Measurements from ENCODE around the gene PGBD5. TPM values are rescaled to one million over a fixed set of nuclear protein-coding genes. Genes with fewer than 3 reads are reported as not detected.

Gene PGBD5
- polyA plus RNA-seq, 1 donor (not counting 4 experiments of a cell fraction or from before 2014, with no cell fraction given) = 0.28 TPM

DNA sequence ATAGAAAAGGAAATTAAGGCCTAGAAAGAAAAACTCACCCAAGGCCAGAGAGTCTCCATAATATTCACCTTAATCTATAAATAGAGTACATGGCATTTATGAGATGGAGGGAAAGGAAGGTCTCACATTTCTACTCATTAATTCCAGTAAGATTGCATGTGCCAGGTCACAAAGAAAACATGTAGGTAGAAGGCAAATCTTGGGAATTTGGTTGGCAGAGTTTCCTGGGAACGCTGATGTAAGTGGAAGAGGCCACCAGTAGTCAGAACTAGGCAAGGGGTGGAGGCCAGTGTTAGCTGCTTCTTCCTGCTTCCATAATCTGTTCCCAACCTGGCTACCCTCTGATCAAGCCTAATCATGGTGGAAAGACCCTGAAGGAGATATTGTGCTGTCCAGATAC is 29.2 kb upstream of the PGBD5 start:
- FAIRE-seq (no peak), DNase-seq (ENCODE audit: low read depth, low spot score) (no peak)
- Histone ChIP-seq H3K27ac (ENCODE audit: control insufficient read depth, insufficient read depth, low read length) (no peak overlapping the region), H3K27me3 (ENCODE audit: control insufficient read depth, extremely low read depth, insufficient read depth, low read length) (no peaks in the 10 kb centered on the region), H2AFZ (ENCODE audit: control insufficient read depth, low read length) (no peak overlapping the region), H3K9me1 (ENCODE audit: control insufficient read depth, extremely low read depth, insufficient read depth, low read length) (no peaks in the 10 kb centered on the region), H3K9ac (ENCODE audit: control insufficient read depth, extremely low read depth, insufficient read depth, low read length) (no peak overlapping the region), H3K9me3 (ENCODE audit: control insufficient read depth, low read depth, low read length) (no peaks in the 10 kb centered on the region), H4K20me1 (ENCODE audit: control insufficient read depth, extremely low read depth, insufficient read depth, low read length) (no peaks in the 10 kb centered on the region), H3K79me2 (ENCODE audit: control insufficient read depth, insufficient read depth, low read length) (no peaks in the 10 kb centered on the region), H3K4me2 (ENCODE audit: control insufficient read depth, extremely low read depth, insufficient read depth, low read depth, low read length) (no peak overlapping the region), H3K36me3 (ENCODE audit: control insufficient read depth in 2 of 2, extremely low read depth in 1 of 2, insufficient read depth in 2 of 2, low read length in 2 of 2) (no peaks in the 10 kb centered on the region), H3K4me3 (ENCODE audit: control insufficient read depth in 2 of 3, extremely low read depth in 1 of 3, insufficient read depth in 2 of 3, low read depth in 1 of 3, low read length in 3 of 3) (no peak overlapping the region), H3K4me1 (ENCODE audit: control insufficient read depth, extremely low read depth, insufficient read depth, low read length) (no peaks in the 10 kb centered on the region)
- dilution Hi-C loops (cut with MboI; ENCODE audit: extremely low pct_ligation_motif_present, low sequenced_read_pairs) = no loop called here
- no peak for TF ChIP-seq CTCF (optimal IDR thresholded peaks at IDR 0.05 in 1 of 3, IDR thresholded peaks at IDR 0.05 in 1 of 3, conservative IDR thresholded peaks at IDR 0.05 in 1 of 3; ENCODE audit: extremely low read depth in 1 of 3, insufficient read depth in 2 of 3, low read length in 3 of 3)
- TF ChIP-seq EZH2 (IDR thresholded peaks at IDR 0.05; ENCODE audit: low read length) = no peak

- Histone ChIP-seq H3K9ac (ENCODE audit: control insufficient read depth, extremely low read depth, insufficient read depth, low read length) (no peak overlapping the region), H3K9me3 (ENCODE audit: control insufficient read depth, low read depth, low read length) (no peaks in the 10 kb centered on the region), H3K4me1 (ENCODE audit: control insufficient read depth, extremely low read depth, insufficient read depth, low read length) (no peaks in the 10 kb centered on the region), H3K27me3 (ENCODE audit: control insufficient read depth, extremely low read depth, insufficient read depth, low read length) (no peaks in the 10 kb centered on the region), H3K4me3 (ENCODE audit: control insufficient read depth in 2 of 3, extremely low read depth in 1 of 3, insufficient read depth in 2 of 3, low read depth in 1 of 3, low read length in 3 of 3) (no peak overlapping the region), H3K79me2 (ENCODE audit: control insufficient read depth, insufficient read depth, low read length) (no peaks in the 10 kb centered on the region), H3K9me1 (ENCODE audit: control insufficient read depth, extremely low read depth, insufficient read depth, low read length) (no peaks in the 10 kb centered on the region), H3K27ac (ENCODE audit: control insufficient read depth, insufficient read depth, low read length) (no peak overlapping the region), H2AFZ (ENCODE audit: control insufficient read depth, low read length) (no peak overlapping the region), H3K4me2 (ENCODE audit: control insufficient read depth, extremely low read depth, insufficient read depth, low read depth, low read length) (no peak overlapping the region), H3K36me3 (ENCODE audit: control insufficient read depth in 2 of 2, extremely low read depth in 1 of 2, insufficient read depth in 2 of 2, low read length in 2 of 2) (no peaks in the 10 kb centered on the region), H4K20me1 (ENCODE audit: control insufficient read depth, extremely low read depth, insufficient read depth, low read length) (no peaks in the 10 kb centered on the region)
- FAIRE-seq (no peak), DNase-seq (ENCODE audit: low read depth, low spot score) (no peak)
- dilution Hi-C loops (cut with MboI; ENCODE audit: extremely low pct_ligation_motif_present, low sequenced_read_pairs) = no loop called here
- TF ChIP-seq EZH2 (IDR thresholded peaks at IDR 0.05; ENCODE audit: low read length) (no peak), CTCF (optimal IDR thresholded peaks at IDR 0.05 in 1 of 3, IDR thresholded peaks at IDR 0.05 in 1 of 3, conservative IDR thresholded peaks at IDR 0.05 in 1 of 3; ENCODE audit: extremely low read depth in 1 of 3, insufficient read depth in 2 of 3, low read length in 3 of 3) (no peak)
Measured at GRCh38 chr1:230453377-230453776, 27.2 kb upstream of the PGBD5 start.

Measured in keratinocyte (primary cell).